Natural killer cell (primary cell): Measurements from ENCODE around the gene NAALADL2. TPM values are rescaled to one million over a fixed set of nuclear protein-coding genes. Genes with fewer than 3 reads are reported as not detected.

Experiments used
- ATAC-seq, 3 donors: fragments of 150-1000 bp in 2 of 3; fragments of 200-7000 bp in 1 of 3; cut with Tn5 transposase; 1 replicate in 1 of 3; 2 replicates in 2 of 3; pipeline ENCODE4 v1.10.0; 2021; ENCODE audit warnings: mild to moderate bottlenecking in 2 of 3, moderate library complexity in 2 of 3
- DNase-seq, 2 donors: peaks; one replicate each; pipeline versions ENCODE4 v3.0.0 to v3.0.0-alpha.2; 2013 to 2021; ENCODE audit warnings: mixed read lengths in 1 of 2
- H3K27ac ChIP-seq: one replicate; pipeline ENCODE4 v1.5.1; 2013; ENCODE audit warnings: mild to moderate bottlenecking, low read length
- H3K27me3 ChIP-seq: one replicate; pipeline ENCODE4 v1.6.1; 2013; ENCODE audit warnings: low read length; ENCODE audit not compliant: control insufficient read depth, insufficient read depth
- H3K36me3 ChIP-seq: one replicate; pipeline ENCODE4 v1.6.1; 2013; ENCODE audit warnings: low read length; ENCODE audit not compliant: control insufficient read depth, insufficient read depth
- H3K4me1 ChIP-seq: one replicate; pipeline ENCODE4 v1.6.1; 2013; ENCODE audit warnings: low read length; ENCODE audit not compliant: control insufficient read depth, insufficient read depth
- H3K4me3 ChIP-seq: one replicate; pipeline ENCODE4 v1.5.1; 2013; ENCODE audit warnings: low read length
- H3K9me3 ChIP-seq: one replicate; pipeline ENCODE4 v1.6.1; 2013; ENCODE audit warnings: low read length; ENCODE audit not compliant: control insufficient read depth, insufficient read depth
- H3K27ac Mint-ChIP-seq, 2 donors: one replicate each; pipeline ENCODE4 v1.8.0; 2022; ENCODE audit warnings: mild to moderate bottlenecking in 2 of 2, mixed read lengths in 2 of 2, moderate library complexity in 1 of 2
- H3K27me3 Mint-ChIP-seq, 2 donors: one replicate each; pipeline ENCODE4 v1.8.0; 2022; ENCODE audit warnings: low read depth in 2 of 2, mixed read lengths in 2 of 2
- H3K36me3 Mint-ChIP-seq: one replicate; pipeline ENCODE4 v1.8.0; 2022; ENCODE audit warnings: mixed read lengths
- H3K4me1 Mint-ChIP-seq, 2 donors: one replicate each; pipeline ENCODE4 v1.8.0; 2022; ENCODE audit warnings: mixed read lengths in 2 of 2
- H3K4me3 Mint-ChIP-seq: one replicate; pipeline ENCODE4 v1.8.0; 2022; ENCODE audit warnings: mild to moderate bottlenecking, moderate library complexity, mixed read lengths
- H3K9me3 Mint-ChIP-seq, 2 donors: one replicate each; pipeline ENCODE4 v1.8.0; 2022; ENCODE audit warnings: mixed read lengths in 2 of 2
- CTCF ChIP-seq: fragments of 200-600 bp; IDR thresholded peaks from one replicate; pipeline ENCODE4 v1.8.0; 2022; ENCODE audit warnings: antibody characterized with exemption
- WGBS: methylation state at CpG from one replicate; pipeline ENCODE4 v1.1.7; 2013; ENCODE audit warnings: missing lambda C conversion rate; ENCODE audit not compliant: insufficient coverage; 5-methylcytosine and 5-hydroxymethylcytosine counted together
- intact Hi-C: fragments of 100-400 bp; cut with micrococcal nuclease; formaldehyde crosslinking; loops from one replicate; pipeline ENCODE4 v1.14.2; 2022
- total RNA-seq, 4 donors: library from RNA; stranded (reverse); fragments of 120-200 nt in 1 of 4; gene quantifications; one replicate each; pipeline versions ENCODE4 v1.2.3 to v1.2.4, GENCODE V29; 2013 to 2022

Gene NAALADL2
- total RNA-seq, 3 donors from 2014 or later (not counting 1 experiment from before 2014, with no cell fraction given), result not detected

DNA sequence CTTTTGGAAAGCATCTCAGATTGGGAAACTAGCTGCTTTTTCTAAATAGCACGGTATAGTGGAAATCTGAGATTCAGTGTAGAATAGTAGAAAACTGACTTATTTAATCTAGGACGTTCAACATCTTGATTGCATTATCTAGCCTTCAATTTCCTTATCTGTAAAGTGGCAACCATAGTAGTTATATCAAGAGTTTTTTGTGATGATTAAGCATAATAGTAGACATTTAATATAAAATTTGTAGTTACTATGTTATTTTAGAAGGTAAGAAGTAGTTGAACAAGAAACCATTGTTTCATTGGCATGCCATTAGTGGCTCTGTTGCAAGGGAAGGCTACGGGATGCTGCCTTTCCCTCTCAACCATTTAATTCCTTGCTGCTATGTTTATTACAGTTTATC, 367.3 kb downstream of the NAALADL2 start:
- WGBS, result no CpG with 5 or more reads among the region's 3 CpGs
- no peaks in the 10 kb centered on the region for H3K27me3 Mint-ChIP-seq
- DNase-seq, result no peak
- Histone ChIP-seq H3K27me3 (no peaks in the 10 kb centered on the region), H3K27ac (no peak overlapping the region), H3K36me3 (no peaks in the 10 kb centered on the region), H3K4me3 (no peak overlapping the region), H3K4me1 (no peaks in the 10 kb centered on the region), H3K9me3 (peaks cover 4% of the 10 kb centered on the region)
- peaks cover 5 to 11% of the 10 kb centered on the region in 2 donors for H3K9me3 Mint-ChIP-seq
- no peak for ATAC-seq
- no peaks in the 10 kb centered on the region for H3K36me3 Mint-ChIP-seq
- H3K4me1 Mint-ChIP-seq, result no peaks in the 10 kb centered on the region
- no peak overlapping the region for H3K4me3 Mint-ChIP-seq
- intact Hi-C loops, result no loop called here
- H3K27ac Mint-ChIP-seq, result no peak overlapping the region
- TF ChIP-seq CTCF, result no peak

DNA sequence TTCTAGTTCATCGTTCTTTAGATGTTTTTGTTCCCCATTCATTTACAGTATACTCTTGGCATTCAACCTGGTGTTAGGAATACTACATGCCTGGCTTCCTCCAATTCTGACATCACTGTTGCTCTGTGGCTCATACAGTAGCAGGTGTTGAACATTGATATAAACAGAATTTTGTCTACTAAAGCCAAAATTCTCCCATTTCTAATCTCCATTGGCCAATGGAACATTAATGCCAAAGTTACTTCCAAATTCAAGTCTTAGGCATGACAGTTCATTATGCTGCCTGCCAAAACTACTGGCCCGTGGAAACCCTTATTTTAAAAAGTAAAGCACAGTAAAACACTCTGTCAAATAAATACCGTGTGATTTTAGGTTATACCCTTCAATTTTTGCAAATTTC, 368.0 kb downstream of the NAALADL2 start:
- Mint-ChIP-seq H3K4me1 (no peaks in the 10 kb centered on the region), H3K27me3 (no peaks in the 10 kb centered on the region), H3K27ac (no peak overlapping the region), H3K36me3 (no peaks in the 10 kb centered on the region), H3K4me3 (no peak overlapping the region), H3K9me3 (peaks cover 10 to 15% of the 10 kb centered on the region in 2 donors)
- no peak for ATAC-seq
- Histone ChIP-seq H3K36me3 (no peaks in the 10 kb centered on the region), H3K9me3 (peaks cover 4% of the 10 kb centered on the region), H3K27ac (no peak overlapping the region), H3K27me3 (no peaks in the 10 kb centered on the region), H3K4me3 (no peak overlapping the region), H3K4me1 (no peaks in the 10 kb centered on the region)
- no peak for TF ChIP-seq CTCF
- 92% methylated on average over 2 of the region's 3 CpGs for WGBS
- intact Hi-C loops, result no loop called here
- no peak for DNase-seq

DNA sequence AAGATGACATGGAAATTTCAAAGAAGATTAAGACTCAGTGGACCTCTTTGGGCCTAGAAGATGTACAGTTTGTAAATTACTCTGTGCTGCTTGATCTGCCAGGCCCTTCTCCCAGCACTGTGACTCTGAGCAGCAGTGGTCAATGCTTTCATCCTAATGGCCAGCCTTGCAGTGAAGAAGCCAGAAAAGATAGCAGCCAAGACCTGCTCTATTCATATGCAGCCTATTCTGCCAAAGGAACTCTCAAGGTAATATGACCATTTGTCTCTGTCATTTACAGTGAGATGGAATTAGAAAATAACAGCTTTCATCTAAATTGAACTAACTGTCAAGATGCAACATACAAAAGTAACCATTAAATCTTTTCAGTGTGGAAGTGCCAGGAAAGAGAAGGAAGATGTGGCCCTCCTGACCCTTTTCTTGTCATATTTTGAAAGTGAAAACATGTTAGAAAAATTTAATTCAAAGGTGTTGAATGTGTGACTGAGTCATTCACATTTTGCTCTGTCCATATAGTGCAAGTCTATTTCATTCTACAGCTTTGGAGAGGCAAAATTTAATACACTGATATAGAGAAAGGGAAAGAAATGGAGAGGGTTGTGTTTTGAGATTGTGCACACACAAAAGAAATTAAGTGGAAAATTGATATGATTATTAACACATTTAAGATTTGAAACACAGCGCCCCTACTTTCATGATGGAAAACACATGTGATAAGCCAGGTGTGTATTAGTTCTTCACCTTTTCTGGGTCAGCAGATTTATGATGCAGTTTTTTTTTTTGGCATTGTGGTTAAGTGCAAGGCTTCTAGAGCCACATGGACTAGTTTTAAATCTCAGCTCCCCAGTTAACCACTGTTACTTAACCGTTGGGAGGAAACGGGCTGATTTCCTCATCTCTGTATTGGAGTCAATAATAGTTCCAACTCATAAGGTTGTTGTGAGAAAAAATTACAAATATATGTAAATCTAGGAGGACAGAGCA, 375.1 kb downstream of the NAALADL2 start:
- Histone ChIP-seq H3K27ac (no peak overlapping the region), H3K4me3 (no peak overlapping the region), H3K4me1 (no peaks in the 10 kb centered on the region), H3K9me3 (peaks cover 3% of the 10 kb centered on the region), H3K27me3 (no peaks in the 10 kb centered on the region), H3K36me3 (no peaks in the 10 kb centered on the region)
- no peak for DNase-seq
- no peaks in the 10 kb centered on the region for H3K27me3 Mint-ChIP-seq
- no peaks in the 10 kb centered on the region for H3K36me3 Mint-ChIP-seq
- peaks cover 7 to 14% of the 10 kb centered on the region in 2 donors for H3K9me3 Mint-ChIP-seq
- ATAC-seq, result no peak
- no peaks in the 10 kb centered on the region for H3K4me1 Mint-ChIP-seq
- H3K4me3 Mint-ChIP-seq, result no peak overlapping the region
- TF ChIP-seq CTCF, result no peak
- no peak overlapping the region for H3K27ac Mint-ChIP-seq
- WGBS, result 90% methylated on average over 1 of the region's 3 CpGs
- intact Hi-C loops, result no loop called here
